ENCODE measurements around the gene GRIN2B.

The GRIN2B gene

GRCh38 chr12:13940335-13940865 is 41.0 kb downstream of the GRIN2B start:
- no peaks in the 10 kb centered on the region for H3K36me3 Mint-ChIP-seq
- no peaks in the 10 kb centered on the region for H3K4me1 Mint-ChIP-seq
- peaks cover 11% of the 10 kb centered on the region for H3K9me3 Mint-ChIP-seq
- H3K4me3 Mint-ChIP-seq: no peak overlapping the region
- no peak overlapping the region for H3K27ac Mint-ChIP-seq
- peaks cover 13% of the 10 kb centered on the region for H3K27me3 Mint-ChIP-seq

- Mint-ChIP-seq H3K4me1 (no peaks in the 10 kb centered on the region), H3K9me3 (peaks cover 13% of the 10 kb centered on the region), H3K36me3 (no peaks in the 10 kb centered on the region), H3K27ac (peak overlapping the region; percentile 6), H3K27me3 (peaks cover 7% of the 10 kb centered on the region), H3K4me3 (no peak overlapping the region)
Observed at GRCh38 chr12:13937735-13938134, 43.7 kb downstream of the GRIN2B start.

GRCh38 chr12:13935169-13935568 is 46.2 kb downstream of the GRIN2B start:
- H3K4me1 Mint-ChIP-seq: no peaks in the 10 kb centered on the region
- H3K9me3 Mint-ChIP-seq: peaks cover 13% of the 10 kb centered on the region
- no peak overlapping the region for H3K27ac Mint-ChIP-seq
- H3K4me3 Mint-ChIP-seq: no peak overlapping the region
- H3K27me3 Mint-ChIP-seq: peaks cover under 1% of the 10 kb centered on the region
- no peaks in the 10 kb centered on the region for H3K36me3 Mint-ChIP-seq

All from activated naive CD4-positive, alpha-beta T cell treated with anti-CD3 and anti-CD28 coated beads, Interleukin-2, amount 50 U/mL, for 24 hours (primary cell).